H1 (cell line): ENCODE measurements around the gene IRGC. TPM values are rescaled to one million over a fixed set of nuclear protein-coding genes. Genes with fewer than 3 reads are reported as not detected.

Source experiments
- ASH2L ChIP-seq: fragments of 200-600, 300-600 bp; sonication (generic); IDR thresholded peaks from one replicate; pipeline ENCODE4 v1.7.1; 2017; ENCODE audit warnings: low read length
- BACH1 ChIP-seq: IDR thresholded peaks from 2 replicates; pipeline ENCODE4 v1.6.1; 2012; ENCODE audit warnings: low read length, improper control_type of control experiment
- BRCA1 ChIP-seq: IDR thresholded peaks from 2 replicates; pipeline ENCODE4 v1.6.1; 2012; ENCODE audit warnings: low read depth, low read length, improper control_type of control experiment
- CREB1 ChIP-seq: IDR thresholded peaks from 2 replicates; pipeline ENCODE4 v1.6.1; 2012; ENCODE audit warnings: inconsistent platforms
- CTCF ChIP-seq, 3 experiments: IDR thresholded peaks; 1 replicate in 2 of 3; 2 replicates in 1 of 3; pipeline versions ENCODE4 v1.5.1 to v1.6.1; 2011; ENCODE audit warnings: low read length in 3 of 3, mild to moderate bottlenecking in 3 of 3, inconsistent platforms in 2 of 3, low read depth in 1 of 3, moderate library complexity in 1 of 3; ENCODE audit not compliant: insufficient read depth in 1 of 3; ENCODE audit errors: control extremely low read depth in 1 of 3
- EZH2 ChIP-seq: fragments of 200-600 bp; sonication (generic); IDR thresholded peaks from 2 replicates; pipeline ENCODE4 v1.7.1; 2012; ENCODE audit warnings: low read depth, mild to moderate bottlenecking, moderate library complexity, low read length, inconsistent platforms; ENCODE audit not compliant: severe bottlenecking
- GTF2F1 ChIP-seq: IDR thresholded peaks from 2 replicates; pipeline ENCODE4 v1.6.1; 2012; ENCODE audit warnings: low read depth, low read length, improper control_type of control experiment, borderline replicate concordance
- HDAC2 ChIP-seq, 2 experiments: fragments of 300-600 bp in 1 of 2; sonication (generic) in 1 of 2; IDR thresholded peaks; 2 replicates each; pipeline ENCODE4 v1.6.1; 2011 to 2012; ENCODE audit warnings: low read depth in 2 of 2, low read length in 2 of 2, mild to moderate bottlenecking in 2 of 2, moderate library complexity in 2 of 2, borderline replicate concordance in 1 of 2, inconsistent platforms in 1 of 2
- KDM1A ChIP-seq: fragments of 200-600, 300-600 bp; sonication (generic); IDR thresholded peaks from 2 replicates; pipeline ENCODE4 v1.7.1; 2016; ENCODE audit warnings: mild to moderate bottlenecking, low read length, borderline replicate concordance
- KDM4A ChIP-seq: IDR thresholded peaks from one replicate; pipeline ENCODE4 v1.7.1; 2012; ENCODE audit warnings: low read depth, mild to moderate bottlenecking, moderate library complexity, low read length, inconsistent platforms; ENCODE audit not compliant: severe bottlenecking
- MAFK ChIP-seq: IDR thresholded peaks from 2 replicates; pipeline ENCODE4 v1.6.1; 2012; ENCODE audit warnings: low read depth, mild to moderate bottlenecking, improper control_type of control experiment, low read length
- NANOG ChIP-seq: IDR thresholded peaks from 2 replicates; pipeline ENCODE4 v1.6.1; 2011; ENCODE audit warnings: low read length, low read depth, mild to moderate bottlenecking, inconsistent platforms; ENCODE audit not compliant: insufficient read depth, poor library complexity, severe bottlenecking
- NRF1 ChIP-seq: IDR thresholded peaks from 2 replicates; pipeline ENCODE4 v1.6.1; 2011; ENCODE audit warnings: mild to moderate bottlenecking, low read depth, low read length, improper control_type of control experiment
- POLR2A ChIP-seq, 2 experiments: IDR thresholded peaks; 1 replicate in 1 of 2; 2 replicates in 1 of 2; pipeline ENCODE4 v1.6.1; 2011; ENCODE audit warnings: low read depth in 2 of 2, low read length in 2 of 2, mild to moderate bottlenecking in 2 of 2; ENCODE audit errors: control extremely low read depth in 1 of 2
- RXRA ChIP-seq: IDR thresholded peaks from 2 replicates; pipeline ENCODE4 v1.6.1; 2011; ENCODE audit warnings: low read depth, mild to moderate bottlenecking, low read length, moderate library complexity; ENCODE audit not compliant: insufficient read depth
- SP4 ChIP-seq: IDR thresholded peaks from 2 replicates; pipeline ENCODE4 v1.6.1; 2012; ENCODE audit warnings: low read length, inconsistent platforms
- TAF7 ChIP-seq: optimal IDR thresholded peaks from 2 replicates; pipeline ENCODE3; 2011; ENCODE audit warnings: low read depth, mild to moderate bottlenecking, inconsistent platforms, low read length, moderate library complexity, borderline replicate concordance
- TEAD4 ChIP-seq: IDR thresholded peaks from 2 replicates; pipeline ENCODE4 v1.6.1; 2012; ENCODE audit warnings: low read depth, low read length, inconsistent platforms, mixed read lengths
- USF2 ChIP-seq: IDR thresholded peaks from 2 replicates; pipeline ENCODE4 v1.6.1; 2011; ENCODE audit warnings: low read length, improper control_type of control experiment
- polyA plus RNA-seq, 7 experiments: library from polyadenylated mRNA; depleted of rRNA in 3 of 7; stranded (reverse) in 5 of 7; unstranded in 2 of 7; fragments of >200 nt in 5 of 7; fragments of 200-250 nt in 2 of 7; gene quantifications; 1 replicate in 5 of 7; 2 replicates in 1 of 7; 4 replicates in 1 of 7; pipeline versions ENCODE4 v1.2.1 to v1.2.3, GENCODE V29; 2011 to 2013; ENCODE audit warnings: missing spikeins in 2 of 7, mixed read lengths in 2 of 7
- total RNA-seq: library from RNA; stranded (reverse); fragmentation: NEBNext Ultra II Directional; extraction: Animal tissue kit (Norgen Biotek cat#: 25700); gene quantifications from 2 replicates; pipeline ENCODE4 v1.2.1, GENCODE V29; 2021
- TF ChIP-seq, protein P1 (sequence below): IDR thresholded peaks from 2 replicates; pipeline ENCODE4 v1.6.1; 2011; ENCODE audit warnings: low read depth, mild to moderate bottlenecking, low read length; ENCODE audit not compliant: insufficient read depth

The IRGC gene
- total and polyA plus RNA-seq, 2 of the 8 experiments (the other 6 are each of a cell fraction or from before 2014, with no cell fraction given) = not detected

GRCh38 chr19:43754503-43755255 lies 38.8 kb downstream of the IRGC start, which contains the start of gene SMG9 (continued):
- no peak for TF ChIP-seq TEAD4
- TF ChIP-seq KDM1A = no peak
- no peak for TF ChIP-seq BRCA1
- TF ChIP-seq EZH2 = no peak
- peak; percentile 95 for TF ChIP-seq NRF1
- TF ChIP-seq, protein P1, sequence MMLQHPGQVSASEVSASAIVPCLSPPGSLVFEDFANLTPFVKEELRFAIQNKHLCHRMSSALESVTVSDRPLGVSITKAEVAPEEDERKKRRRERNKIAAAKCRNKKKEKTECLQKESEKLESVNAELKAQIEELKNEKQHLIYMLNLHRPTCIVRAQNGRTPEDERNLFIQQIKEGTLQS = 0 out of 2 replicates have a peak, but pooled peaks have one; percentile 10
- no peak for TF ChIP-seq CTCF (IDR thresholded peaks at IDR 0.05; ENCODE audit: control extremely low read depth in 1 of 3, insufficient read depth in 1 of 3, low read depth in 1 of 3, low read length in 3 of 3)
- peak; percentile 48; the same call in 1 of the 2 replicates for TF ChIP-seq SP4
- no peak for TF ChIP-seq GTF2F1
- TF ChIP-seq RXRA = no peak
- peak; percentile 83 for TF ChIP-seq TAF7
- no peak for TF ChIP-seq NANOG
- peak; percentile 13; the same call in 1 of the 2 replicates for TF ChIP-seq CREB1
- TF ChIP-seq POLR2A (IDR thresholded peaks at IDR 0.05; ENCODE audit: control extremely low read depth in 1 of 2, low read depth in 2 of 2, low read length in 2 of 2) = peak; percentile 73 to 84; a peak in 2 of 3 replicates
- TF ChIP-seq HDAC2 (IDR thresholded peaks at IDR 0.05; ENCODE audit: borderline replicate concordance in 1 of 2, low read depth in 2 of 2, low read length in 2 of 2) = 0 out of 4 replicates have a peak, but pooled peaks have one; percentile 8 to 61
- TF ChIP-seq BACH1 = peak; percentile 88
- peak; percentile 27 for TF ChIP-seq KDM4A
- peak; percentile 73 for TF ChIP-seq ASH2L
- TF ChIP-seq MAFK = no peak
- no peak for TF ChIP-seq USF2
